C4-2B (cell line): Measurements from ENCODE around the gene DERL3.

Experiments used
- CTCF ChIP-seq: fragments of 450-650 bp; conservative IDR thresholded peaks from 2 replicates; pipeline ENCODE4 v1.5.1; 2017; ENCODE audit warnings: mild to moderate bottlenecking
- ZFX ChIP-seq: fragments of 450-650 bp; IDR thresholded peaks from 2 replicates; pipeline ENCODE4 v1.6.1; 2017

DNA sequence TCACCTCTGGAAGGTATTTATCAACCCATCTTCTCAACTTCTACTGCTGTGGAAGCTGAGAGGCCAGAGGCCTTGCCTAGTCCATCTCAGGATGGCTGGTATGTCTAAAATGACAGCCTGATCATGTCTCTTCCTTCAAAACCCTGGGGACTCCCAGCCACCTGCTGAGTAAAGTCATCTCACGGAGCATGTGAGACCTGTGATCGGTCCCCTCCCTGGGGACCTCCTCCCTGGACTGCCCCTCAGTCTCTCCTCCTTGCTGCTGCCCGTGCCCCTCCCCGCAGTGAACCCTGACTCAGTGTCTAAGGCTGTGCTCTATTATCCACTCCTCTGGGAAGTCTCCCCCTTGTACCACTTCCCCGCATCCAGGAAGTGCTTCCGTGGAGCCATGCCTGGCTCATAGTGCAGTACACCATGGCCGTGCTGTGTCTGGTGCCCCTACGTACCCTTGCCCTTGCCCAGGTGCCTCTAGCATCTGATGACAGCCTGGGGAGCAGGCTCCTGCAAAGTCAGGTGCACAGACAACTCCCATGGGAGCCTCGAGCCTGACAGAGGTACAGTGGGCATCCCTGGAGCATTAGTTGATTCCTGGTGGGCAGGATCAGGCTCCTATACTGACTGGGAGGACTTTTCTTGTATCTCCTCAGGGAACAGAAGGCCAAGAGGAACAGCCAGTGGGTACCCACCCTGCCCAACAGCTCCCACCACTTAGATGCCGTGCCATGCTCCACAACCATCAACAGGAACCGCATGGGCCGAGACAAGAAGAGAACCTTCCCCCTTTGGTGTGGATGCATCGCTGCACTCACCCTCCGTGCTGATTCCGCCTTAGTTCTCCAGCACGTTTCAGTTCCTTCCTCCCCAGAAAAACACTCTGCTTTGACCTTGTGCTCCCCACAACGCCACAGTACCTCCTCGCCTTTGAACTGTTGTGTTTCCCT, 38.2 kb downstream of the DERL3 start:
- TF ChIP-seq CTCF, result no peak
- TF ChIP-seq ZFX, result no peak
